Measurements from ENCODE around the gene ELMO1. TPM values are rescaled to one million over a fixed set of nuclear protein-coding genes. Genes with fewer than 3 reads are reported as not detected.

ELMO1 gene
- total RNA-seq, 4 donors from 2014 or later, result 31.1 to 42.9 (median 38.7) TPM

DNA sequence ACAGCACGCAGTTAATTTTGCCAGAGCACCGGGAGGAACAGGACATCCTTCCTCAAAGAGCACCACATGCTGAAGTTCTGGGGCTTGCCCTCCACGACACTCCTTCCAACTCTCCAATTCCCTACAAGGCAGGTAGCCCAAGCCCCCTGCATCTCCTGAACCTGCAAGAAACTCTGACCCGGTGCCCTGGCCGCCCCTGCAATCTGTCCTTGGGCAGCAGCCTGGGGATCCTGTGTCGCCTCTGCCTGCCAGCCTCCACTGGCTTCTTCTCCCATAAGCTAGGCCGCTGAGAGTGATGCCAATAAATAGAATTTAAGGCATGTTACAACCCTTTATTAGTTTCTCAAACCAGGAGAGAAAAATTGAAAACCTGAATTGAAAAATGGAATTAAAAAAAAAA is 182.8 kb downstream of the ELMO1 start:
- 85% methylated on average over 7 of the region's 7 CpGs for WGBS
- Histone ChIP-seq H3K36me3 (no peaks in the 10 kb centered on the region), H3K4me3 (no peak overlapping the region), H3K27me3 (no peaks in the 10 kb centered on the region), H3K4me1 (peaks cover 0 to 6% (median 0%) of the 10 kb centered on the region in 4 donors), H3K27ac (replicated peaks in 1 of 4) (no peak overlapping the region), H3K9me3 (no peaks in the 10 kb centered on the region)
- no peak for DNase-seq (ENCODE audit: extremely low spot score)
- intact Hi-C loops (cut with DNase I), result no loop called here
- TF ChIP-seq POLR2A (IDR thresholded peaks at IDR 0.05; ENCODE audit: low read depth) (no peak), POLR2AphosphoS5 (IDR thresholded peaks at IDR 0.05) (no peak), EP300 (IDR thresholded peaks at IDR 0.05) (no peak), CTCF (IDR thresholded peaks at IDR 0.05) (no peak)

DNA sequence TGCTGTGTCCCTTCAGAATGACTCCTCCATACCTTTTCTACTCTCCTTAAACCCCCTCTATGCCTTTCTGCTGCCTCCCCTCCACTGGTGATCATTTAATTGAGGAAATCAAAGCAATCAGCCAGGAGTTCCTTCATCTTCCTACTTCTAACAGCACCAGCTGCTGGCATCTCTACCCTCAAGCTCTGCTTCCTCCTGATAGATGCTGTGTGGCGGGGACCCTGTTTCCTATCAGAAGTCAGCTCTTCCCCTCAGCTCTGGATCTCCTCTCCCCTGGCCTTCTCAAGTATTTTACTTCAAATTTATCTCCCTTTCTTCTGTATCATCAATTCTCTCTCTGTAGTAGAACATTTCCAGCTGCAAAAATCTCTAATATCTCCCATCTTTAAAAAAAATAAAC is 183.7 kb downstream of the ELMO1 start:
- H3K36me3 ChIP-seq, result no peaks in the 10 kb centered on the region
- intact Hi-C loops (cut with DNase I), result no loop called here
- no peak overlapping the region for H3K4me3 ChIP-seq
- TF ChIP-seq POLR2A (IDR thresholded peaks at IDR 0.05; ENCODE audit: low read depth), result no peak
- no peak for TF ChIP-seq EP300 (IDR thresholded peaks at IDR 0.05)
- no peak for TF ChIP-seq POLR2AphosphoS5 (IDR thresholded peaks at IDR 0.05)
- TF ChIP-seq CTCF (IDR thresholded peaks at IDR 0.05), result no peak
- H3K27ac ChIP-seq (replicated peaks in 1 of 4), result no peak overlapping the region
- 64% methylated on average over 1 of the region's 1 CpG for WGBS
- H3K9me3 ChIP-seq, result no peaks in the 10 kb centered on the region
- DNase-seq (ENCODE audit: extremely low spot score), result no peak
- H3K27me3 ChIP-seq, result no peaks in the 10 kb centered on the region
- peaks cover 0 to 6% (median 0%) of the 10 kb centered on the region in 4 donors for H3K4me1 ChIP-seq

GRCh38 chr7:37262181-37262580 is 186.5 kb downstream of the ELMO1 start:
- H3K27me3 ChIP-seq, result no peaks in the 10 kb centered on the region
- TF ChIP-seq EP300 (IDR thresholded peaks at IDR 0.05), result no peak
- no peak for TF ChIP-seq CTCF (IDR thresholded peaks at IDR 0.05)
- no peak for TF ChIP-seq POLR2AphosphoS5 (IDR thresholded peaks at IDR 0.05)
- TF ChIP-seq POLR2A (IDR thresholded peaks at IDR 0.05; ENCODE audit: low read depth), result no peak
- WGBS, result 83% methylated on average over 1 of the region's 1 CpG
- no peak overlapping the region for H3K4me3 ChIP-seq
- intact Hi-C loops (cut with DNase I), result no loop called here
- no peak for DNase-seq (ENCODE audit: extremely low spot score)
- H3K27ac ChIP-seq (replicated peaks in 1 of 4), result no peak overlapping the region
- peaks cover 0 to 6% (median 0%) of the 10 kb centered on the region in 4 donors for H3K4me1 ChIP-seq
- H3K36me3 ChIP-seq, result peaks cover 0 to 11% (median 5%) of the 10 kb centered on the region in 4 donors
- no peaks in the 10 kb centered on the region for H3K9me3 ChIP-seq

DNA sequence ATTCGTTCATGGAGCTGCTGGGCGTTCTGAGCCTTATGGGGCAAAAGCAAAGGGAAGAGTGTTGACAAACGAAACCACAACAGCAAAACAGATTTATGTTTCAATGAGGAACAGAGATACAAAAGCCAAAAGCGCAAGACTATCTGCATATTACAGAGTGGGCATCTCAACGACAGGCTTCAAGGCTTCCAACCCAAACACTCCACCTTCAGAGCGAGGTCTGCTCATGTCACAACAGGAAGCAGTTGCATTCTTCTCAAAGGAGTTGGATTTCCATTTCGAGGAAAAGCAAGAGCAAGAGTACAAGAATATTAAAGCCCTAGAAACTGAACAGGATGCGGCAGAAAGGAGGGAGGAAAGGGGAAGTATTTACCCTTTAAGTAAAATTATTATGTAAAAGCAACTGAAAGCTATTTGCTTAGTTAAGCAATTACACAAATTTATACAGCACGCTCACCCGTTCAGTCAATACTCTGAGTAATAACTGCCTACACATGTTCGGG is 189.3 kb downstream of the ELMO1 start:
- peaks cover 0 to 11% (median 5%) of the 10 kb centered on the region in 4 donors for H3K36me3 ChIP-seq
- no peak overlapping the region for H3K4me3 ChIP-seq
- intact Hi-C loops (cut with DNase I), result no loop called here
- TF ChIP-seq CTCF (IDR thresholded peaks at IDR 0.05), result no peak
- no peak for TF ChIP-seq POLR2AphosphoS5 (IDR thresholded peaks at IDR 0.05)
- no peak for TF ChIP-seq EP300 (IDR thresholded peaks at IDR 0.05)
- TF ChIP-seq POLR2A (IDR thresholded peaks at IDR 0.05; ENCODE audit: low read depth), result no peak
- 56% methylated on average over 11 of the region's 11 CpGs for WGBS
- H3K27me3 ChIP-seq, result no peaks in the 10 kb centered on the region
- DNase-seq (ENCODE audit: extremely low spot score), result no peak
- H3K9me3 ChIP-seq, result no peaks in the 10 kb centered on the region
- no peaks in the 10 kb centered on the region for H3K4me1 ChIP-seq
- H3K27ac ChIP-seq (replicated peaks in 1 of 4), result no peak overlapping the region

DNA sequence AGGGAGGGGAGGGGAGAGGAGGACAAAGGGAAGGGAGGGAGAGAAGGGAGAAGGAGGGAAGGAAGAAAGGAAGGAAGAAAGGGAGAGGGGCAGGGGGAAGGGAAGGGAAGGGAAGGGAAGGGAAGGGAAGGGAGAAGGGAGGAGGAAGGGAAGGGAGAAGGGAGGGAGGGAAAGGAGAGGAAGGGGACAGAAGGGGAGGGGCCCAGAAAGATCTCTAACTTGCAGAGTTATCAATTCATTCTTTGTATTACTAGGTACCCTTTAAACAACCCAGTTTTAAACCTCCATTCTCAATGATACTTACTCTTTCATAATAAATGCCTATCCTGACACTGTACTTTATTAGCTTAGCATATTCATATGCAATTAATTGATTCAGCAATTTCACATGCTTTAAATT is 192.0 kb downstream of the ELMO1 start:
- no peaks in the 10 kb centered on the region for H3K27me3 ChIP-seq
- no peaks in the 10 kb centered on the region for H3K4me1 ChIP-seq
- no peak for DNase-seq (ENCODE audit: extremely low spot score)
- TF ChIP-seq CTCF (IDR thresholded peaks at IDR 0.05) (no peak), EP300 (IDR thresholded peaks at IDR 0.05) (no peak), POLR2A (IDR thresholded peaks at IDR 0.05; ENCODE audit: low read depth) (no peak), POLR2AphosphoS5 (IDR thresholded peaks at IDR 0.05) (no peak)
- H3K27ac ChIP-seq (replicated peaks in 1 of 4), result no peak overlapping the region
- intact Hi-C loops (cut with DNase I), result no loop called here
- no peaks in the 10 kb centered on the region for H3K9me3 ChIP-seq
- H3K36me3 ChIP-seq, result peaks cover 0 to 11% (median 5%) of the 10 kb centered on the region in 4 donors
- no peak overlapping the region for H3K4me3 ChIP-seq
